OCI-LY7 (cell line): ENCODE results near the gene MRPS6. TPM values are rescaled to one million over a fixed set of nuclear protein-coding genes. Genes with fewer than 3 reads are reported as not detected.

Experiments used
- BruUV-seq: library from RNA; stranded (reverse); fragments of 400-500 nt; replicated peaks from 2 replicates; lab custom pipeline; 2021; lab: Mats Ljungman, UMichigan
- CTCF ChIA-PET: fragments of 300-600 bp; sonication (Branson Sonifier 250); formaldehyde crosslinking; loops from one replicate; lab custom pipeline; 2022; ENCODE audit warnings: antibody characterized with exemption; ENCODE audit not compliant: unreplicated experiment; lab: Charles Lee
- POLR2A ChIA-PET: fragments of 300-600 bp; sonication (Branson Sonifier 250); formaldehyde crosslinking; loops from one replicate; lab custom pipeline; 2022; ENCODE audit warnings: antibody characterized with exemption; lab: Charles Lee
- DNase-seq: peaks from one replicate; pipeline ENCODE4 v3.0.0-alpha.2; 2015; ENCODE audit warnings: low spot score
- H2AFZ ChIP-seq: fragments of 200-600 bp; sonication (generic), shearing (Covaris generic); 2 replicates; pipeline ENCODE4 v1.6.1; 2014; ENCODE audit warnings: mild to moderate bottlenecking, antibody characterized with exemption, low read length, moderate library complexity
- H3K27ac ChIP-seq: fragments of 200-600 bp; sonication (generic); 2 replicates; pipeline ENCODE4 v1.5.1; 2014; ENCODE audit warnings: mixed run types, low read depth, mild to moderate bottlenecking, moderate library complexity, low read length, inconsistent platforms; ENCODE audit not compliant: poor library complexity, severe bottlenecking
- H3K36me3 ChIP-seq: fragments of 200-600 bp; sonication (generic); 2 replicates; pipeline ENCODE4 v1.6.1; 2014; ENCODE audit warnings: mild to moderate bottlenecking, antibody characterized with exemption, low read length, moderate library complexity, mixed read lengths; ENCODE audit not compliant: insufficient read depth
- H3K4me1 ChIP-seq: fragments of 200-600 bp; sonication (generic); 2 replicates; pipeline ENCODE4 v1.5.1; 2014; ENCODE audit warnings: mild to moderate bottlenecking, low read length; ENCODE audit not compliant: insufficient read depth, poor library complexity, severe bottlenecking
- H3K4me2 ChIP-seq: fragments of 200-600 bp; sonication (generic); 2 replicates; pipeline ENCODE4 v1.6.1; 2014; ENCODE audit warnings: mild to moderate bottlenecking, low read length
- H3K4me3 ChIP-seq: fragments of 200-600 bp; sonication (generic); 2 replicates; pipeline ENCODE4 v1.5.1; 2014; ENCODE audit warnings: mild to moderate bottlenecking, low read depth, low read length; ENCODE audit not compliant: poor library complexity, severe bottlenecking
- H3K79me2 ChIP-seq: fragments of 200-600 bp; sonication (generic); 2 replicates; pipeline ENCODE4 v1.6.1; 2016; ENCODE audit warnings: low read depth, mild to moderate bottlenecking, low read length, moderate library complexity, mixed read lengths; ENCODE audit not compliant: insufficient read depth
- H3K9me2 ChIP-seq: fragments of 200-600 bp; sonication (generic); 2 replicates; pipeline ENCODE4 v1.6.1; 2016; ENCODE audit warnings: mild to moderate bottlenecking, low read length, mixed read lengths; ENCODE audit not compliant: insufficient read depth
- H3K9me3 ChIP-seq: fragments of 200-600 bp; sonication (generic); 2 replicates; pipeline ENCODE4 v1.6.1; 2014; ENCODE audit warnings: mild to moderate bottlenecking, mixed run types, low read length, mixed read lengths
- H4K20me1 ChIP-seq: fragments of 200-600 bp; sonication (generic); 2 replicates; pipeline ENCODE4 v1.6.1; 2014; ENCODE audit warnings: mild to moderate bottlenecking, antibody characterized with exemption, low read length, moderate library complexity, mixed read lengths; ENCODE audit not compliant: insufficient read depth
- EZH2phosphoT487 ChIP-seq: fragments of 200-600 bp; sonication (generic); IDR thresholded peaks from 2 replicates; pipeline ENCODE4 v1.6.1; 2018; ENCODE audit warnings: low read depth, borderline replicate concordance, mild to moderate bottlenecking, mixed run types, antibody characterized with exemption, low read length, moderate library complexity, mixed read lengths
- intact Hi-C: fragments of 100-400 bp; cut with micrococcal nuclease; formaldehyde crosslinking; loops from one replicate; pipeline ENCODE4 v1.10.0; 2022; ENCODE audit not compliant: unreplicated experiment
- total RNA-seq, 2 experiments: library from RNA; depleted of rRNA in 1 of 2; stranded (reverse); fragments of >200 nt in 1 of 2; shearing (Covaris generic) in 1 of 2; gene quantifications; 2 replicates each; pipeline ENCODE4 v1.2.3, GENCODE V29; 2014 to 2022
- TF ChIP-seq, protein P1 (sequence below): fragments of 200-600 bp; sonication (generic); conservative IDR thresholded peaks from 2 replicates; pipeline ENCODE4 v1.5.1; 2014; ENCODE audit warnings: mild to moderate bottlenecking, antibody characterized with exemption, low read length, moderate library complexity, mixed read lengths

Gene MRPS6
- total RNA-seq, 2 experiments from 2014 or later = 20.9 to 56.1 TPM

DNA sequence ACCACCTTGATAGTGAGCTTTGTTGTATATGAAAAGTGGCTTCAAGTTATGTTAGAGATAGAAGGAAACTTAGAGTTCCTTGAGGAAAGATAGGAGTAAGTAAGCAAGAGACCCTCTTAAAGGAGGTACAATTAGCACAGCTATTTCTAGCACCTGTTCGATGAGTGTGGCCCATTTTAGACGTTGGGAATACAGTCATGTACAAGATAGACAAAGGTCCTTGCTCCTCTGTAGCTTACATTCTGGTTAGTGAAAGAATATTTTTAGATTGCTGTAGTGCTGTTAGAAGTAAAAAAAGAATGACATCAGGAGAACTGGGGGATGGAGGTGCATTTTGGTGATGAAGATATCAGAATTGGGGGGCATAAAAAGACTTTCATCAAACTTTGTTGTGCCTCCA lies 47.5 kb downstream of the MRPS6 start:
- BruUV-seq = no TSS peak
- ChIA-PET POLR2A (interaction anchor here (1.0 to 2.6 kb wide), 2 partner anchors 13 to 20 kb away, joined by 5 to 7 read pairs; no protein-coding TSS in a partner anchor), CTCF (no interaction called here)
- Histone ChIP-seq H3K9me2 (no peaks in the 10 kb centered on the region), H3K4me2 (no peak overlapping the region), H3K4me1 (no peaks in the 10 kb centered on the region), H3K9me3 (no peaks in the 10 kb centered on the region), H3K36me3 (peaks cover 11% of the 10 kb centered on the region; the same call in 1 of the 2 replicates), H3K27ac (no peak overlapping the region), H3K79me2 (peaks cover 14% of the 10 kb centered on the region; the same call in 1 of the 2 replicates), H3K4me3 (no peak overlapping the region), H2AFZ (no peak overlapping the region), H4K20me1 (no peaks in the 10 kb centered on the region)
- no peak for DNase-seq
- TF ChIP-seq EZH2phosphoT487 = no peak
- TF ChIP-seq, protein P1, sequence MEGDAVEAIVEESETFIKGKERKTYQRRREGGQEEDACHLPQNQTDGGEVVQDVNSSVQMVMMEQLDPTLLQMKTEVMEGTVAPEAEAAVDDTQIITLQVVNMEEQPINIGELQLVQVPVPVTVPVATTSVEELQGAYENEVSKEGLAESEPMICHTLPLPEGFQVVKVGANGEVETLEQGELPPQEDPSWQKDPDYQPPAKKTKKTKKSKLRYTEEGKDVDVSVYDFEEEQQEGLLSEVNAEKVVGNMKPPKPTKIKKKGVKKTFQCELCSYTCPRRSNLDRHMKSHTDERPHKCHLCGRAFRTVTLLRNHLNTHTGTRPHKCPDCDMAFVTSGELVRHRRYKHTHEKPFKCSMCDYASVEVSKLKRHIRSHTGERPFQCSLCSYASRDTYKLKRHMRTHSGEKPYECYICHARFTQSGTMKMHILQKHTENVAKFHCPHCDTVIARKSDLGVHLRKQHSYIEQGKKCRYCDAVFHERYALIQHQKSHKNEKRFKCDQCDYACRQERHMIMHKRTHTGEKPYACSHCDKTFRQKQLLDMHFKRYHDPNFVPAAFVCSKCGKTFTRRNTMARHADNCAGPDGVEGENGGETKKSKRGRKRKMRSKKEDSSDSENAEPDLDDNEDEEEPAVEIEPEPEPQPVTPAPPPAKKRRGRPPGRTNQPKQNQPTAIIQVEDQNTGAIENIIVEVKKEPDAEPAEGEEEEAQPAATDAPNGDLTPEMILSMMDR = no peak
- intact Hi-C loops = no loop called here

DNA sequence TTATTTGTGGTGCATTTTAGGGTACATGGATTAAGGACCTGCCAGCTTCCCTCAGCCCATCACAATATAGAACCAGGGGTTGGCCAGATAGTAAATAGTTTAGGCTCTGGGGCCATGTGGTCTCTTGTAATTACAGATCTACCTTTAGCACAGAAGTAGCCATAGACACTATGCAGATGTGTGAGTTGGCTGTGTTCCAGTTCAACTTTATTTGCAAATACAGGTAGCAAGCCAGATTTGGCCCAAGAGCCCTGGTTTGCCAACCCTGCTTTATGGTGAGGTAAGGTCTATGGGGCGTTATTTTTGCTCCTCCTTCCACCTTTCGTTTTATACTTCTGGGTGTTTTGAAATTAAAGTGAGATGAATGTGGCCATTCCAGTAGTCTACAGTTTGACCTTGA lies 48.7 kb downstream of the MRPS6 start:
- Histone ChIP-seq H3K9me2 (no peaks in the 10 kb centered on the region), H3K4me3 (no peak overlapping the region), H3K36me3 (peaks cover 22% of the 10 kb centered on the region; the same call in 1 of the 2 replicates), H3K27ac (no peak overlapping the region), H4K20me1 (no peaks in the 10 kb centered on the region), H3K79me2 (peaks cover 14% of the 10 kb centered on the region; the same call in 1 of the 2 replicates), H3K4me1 (no peaks in the 10 kb centered on the region), H3K9me3 (no peaks in the 10 kb centered on the region), H2AFZ (no peak overlapping the region), H3K4me2 (no peak overlapping the region)
- ChIA-PET POLR2A (interaction anchor here (0.7 kb wide), 1 partner anchor 158 kb away, joined by 3 read pairs; no protein-coding TSS in a partner anchor), CTCF (no interaction called here)
- intact Hi-C loops = no loop called here
- DNase-seq = no peak
- TF ChIP-seq, protein P1 = no peak
- no peak for TF ChIP-seq EZH2phosphoT487
- BruUV-seq = no TSS peak

DNA sequence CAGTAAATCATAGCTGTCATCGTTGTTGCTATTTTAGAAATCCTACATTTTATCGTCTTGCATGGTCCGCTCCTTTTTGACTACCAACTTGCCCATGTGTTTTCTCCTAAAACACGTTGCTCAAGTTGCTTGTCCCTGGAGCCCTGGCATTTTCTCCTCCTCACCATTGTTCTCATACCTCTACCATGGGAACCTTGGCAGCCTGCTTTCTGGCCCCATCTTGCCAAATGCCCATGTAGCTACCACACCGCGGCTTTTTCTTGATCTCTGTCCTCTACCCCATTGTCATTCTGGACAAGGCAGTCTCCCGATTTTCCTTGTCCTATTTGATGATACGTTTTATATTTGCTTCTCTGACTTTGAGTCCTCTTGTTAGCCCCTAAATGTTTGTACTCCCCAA lies 50.2 kb downstream of the MRPS6 start:
- TF ChIP-seq, protein P1 = no peak
- no peak for TF ChIP-seq EZH2phosphoT487
- Histone ChIP-seq H3K27ac (no peak overlapping the region), H3K79me2 (peaks cover 14% of the 10 kb centered on the region; the same call in 1 of the 2 replicates), H3K36me3 (peaks cover 34% of the 10 kb centered on the region; the same call in 1 of the 2 replicates), H2AFZ (no peak overlapping the region), H3K4me3 (no peak overlapping the region), H3K9me3 (no peaks in the 10 kb centered on the region), H4K20me1 (no peaks in the 10 kb centered on the region), H3K4me1 (no peaks in the 10 kb centered on the region), H3K9me2 (no peaks in the 10 kb centered on the region), H3K4me2 (no peak overlapping the region)
- no peak for DNase-seq
- intact Hi-C loops = no loop called here
- ChIA-PET CTCF (no interaction called here), POLR2A (interaction anchor here (1.2 to 1.3 kb wide), 2 partner anchors 10 to 13 kb away, joined by 3 to 4 read pairs; no protein-coding TSS in a partner anchor)
- no TSS peak for BruUV-seq
